Mammary microvascular endothelial cell (primary cell): ENCODE measurements around the gene CDC14C. TPM values are rescaled to one million over a fixed set of nuclear protein-coding genes. Genes with fewer than 3 reads are reported as not detected.

Experiments
- total RNA-seq: library from RNA; depleted of rRNA; stranded (reverse); fragments of >200 nt; gene quantifications from 2 replicates; pipeline ENCODE4 v1.2.3, GENCODE V29; 2015

CDC14C gene
- not detected in 2 replicates for total RNA-seq

GRCh38 chr7:48924433-48924832, at the start of gene CDC14C:
Gene CDC14C, plus strand, starts transcription at chr7:48924547. Its CDS starts 126 bp downstream, at chr7:48924673.

